22Rv1 (cell line): ENCODE results near the gene LCOR.

ENCODE experiments used
- ZFX ChIP-seq: fragments of 450-650 bp; IDR thresholded peaks from 2 replicates; pipeline ENCODE4 v1.6.1; 2017; ENCODE audit warnings: antibody characterized with exemption, borderline replicate concordance
- TF ChIP-seq, protein P1 (sequence below): fragments of 450-650 bp; IDR thresholded peaks from 2 replicates; pipeline ENCODE4 v1.5.1; 2017; ENCODE audit warnings: mild to moderate bottlenecking

DNA sequence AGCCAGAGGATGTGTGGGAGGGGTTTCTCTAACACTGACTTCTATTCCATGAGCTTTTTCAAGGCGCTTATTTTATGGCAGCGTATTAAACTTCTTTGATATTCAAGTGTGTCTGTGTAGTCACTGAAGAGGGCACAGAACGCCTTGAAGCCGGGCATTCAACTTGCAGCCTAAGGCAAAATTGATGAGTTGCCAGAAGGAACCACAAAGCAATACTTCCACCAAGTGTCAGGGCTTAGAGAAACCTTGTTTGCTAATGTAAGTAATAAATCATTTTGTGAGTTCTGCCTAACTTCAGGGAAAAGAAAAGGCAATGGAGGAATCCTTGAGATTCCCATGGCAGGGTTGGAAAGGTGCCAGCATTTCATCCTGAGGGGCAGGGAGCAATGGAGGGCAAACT, 163.8 kb downstream of the LCOR start:
- TF ChIP-seq, protein P1, sequence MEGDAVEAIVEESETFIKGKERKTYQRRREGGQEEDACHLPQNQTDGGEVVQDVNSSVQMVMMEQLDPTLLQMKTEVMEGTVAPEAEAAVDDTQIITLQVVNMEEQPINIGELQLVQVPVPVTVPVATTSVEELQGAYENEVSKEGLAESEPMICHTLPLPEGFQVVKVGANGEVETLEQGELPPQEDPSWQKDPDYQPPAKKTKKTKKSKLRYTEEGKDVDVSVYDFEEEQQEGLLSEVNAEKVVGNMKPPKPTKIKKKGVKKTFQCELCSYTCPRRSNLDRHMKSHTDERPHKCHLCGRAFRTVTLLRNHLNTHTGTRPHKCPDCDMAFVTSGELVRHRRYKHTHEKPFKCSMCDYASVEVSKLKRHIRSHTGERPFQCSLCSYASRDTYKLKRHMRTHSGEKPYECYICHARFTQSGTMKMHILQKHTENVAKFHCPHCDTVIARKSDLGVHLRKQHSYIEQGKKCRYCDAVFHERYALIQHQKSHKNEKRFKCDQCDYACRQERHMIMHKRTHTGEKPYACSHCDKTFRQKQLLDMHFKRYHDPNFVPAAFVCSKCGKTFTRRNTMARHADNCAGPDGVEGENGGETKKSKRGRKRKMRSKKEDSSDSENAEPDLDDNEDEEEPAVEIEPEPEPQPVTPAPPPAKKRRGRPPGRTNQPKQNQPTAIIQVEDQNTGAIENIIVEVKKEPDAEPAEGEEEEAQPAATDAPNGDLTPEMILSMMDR, result no peak
- TF ChIP-seq ZFX, result no peak
